Mesothelial cell of epicardium (in vitro differentiated cells): ENCODE measurements around the gene ECI1. TPM values are rescaled to one million over a fixed set of nuclear protein-coding genes. Genes with fewer than 3 reads are reported as not detected.

ENCODE experiments used
- DNase-seq, 2 experiments: peaks; one replicate each; pipeline ENCODE4 v3.0.0; 2021; ENCODE audit warnings: low spot score in 2 of 2; ENCODE audit not compliant: unreplicated experiment in 2 of 2
- H3K27ac Mint-ChIP-seq: 2 replicates; pipeline ENCODE4 v1.8.0; 2021; ENCODE audit warnings: mixed read lengths
- H3K27me3 Mint-ChIP-seq: 2 replicates; pipeline ENCODE4 v1.8.0; 2021; ENCODE audit warnings: low read depth, mixed read lengths
- H3K36me3 Mint-ChIP-seq: 2 replicates; pipeline ENCODE4 v1.8.0; 2021; ENCODE audit warnings: mixed read lengths
- H3K4me1 Mint-ChIP-seq: 2 replicates; pipeline ENCODE4 v1.8.0; 2021; ENCODE audit warnings: mixed read lengths
- H3K4me3 Mint-ChIP-seq: 2 replicates; pipeline ENCODE4 v1.8.0; 2021; ENCODE audit warnings: mild to moderate bottlenecking, moderate library complexity, mixed read lengths
- H3K9me3 Mint-ChIP-seq: 2 replicates; pipeline ENCODE4 v1.8.0; 2021; ENCODE audit warnings: mixed read lengths
- CTCF ChIP-seq: fragments of 200-600 bp; sonication (generic); IDR thresholded peaks from one replicate; pipeline ENCODE4 v1.5.0; 2021; ENCODE audit warnings: antibody characterized with exemption; ENCODE audit not compliant: unreplicated experiment
- total RNA-seq: library from RNA; stranded (reverse); gene quantifications from 3 replicates; pipeline ENCODE4 v1.2.1, GENCODE V29; 2021

The ECI1 gene
- total RNA-seq, 1 donor from 2014 or later, result 53.3 TPM

- no peak for TF ChIP-seq CTCF
- Mint-ChIP-seq H3K4me3 (no peak overlapping the region), H3K36me3 (no peaks in the 10 kb centered on the region), H3K9me3 (no peaks in the 10 kb centered on the region), H3K27ac (no peak overlapping the region), H3K27me3 (peaks cover 9% of the 10 kb centered on the region), H3K4me1 (no peaks in the 10 kb centered on the region)
- no peak for DNase-seq
Observed at GRCh38 chr16:2296661-2297505, 45.5 kb upstream of the ECI1 start.

- DNase-seq, result no peak
- Mint-ChIP-seq H3K27ac (no peak overlapping the region), H3K4me1 (no peaks in the 10 kb centered on the region), H3K4me3 (no peak overlapping the region), H3K27me3 (peaks cover 8% of the 10 kb centered on the region), H3K9me3 (no peaks in the 10 kb centered on the region), H3K36me3 (no peaks in the 10 kb centered on the region)
- no peak for TF ChIP-seq CTCF
Observed at GRCh38 chr16:2295056-2295798, 43.8 kb upstream of the ECI1 start.

- no peak for TF ChIP-seq CTCF
- DNase-seq, result no peak
- no peaks in the 10 kb centered on the region for H3K9me3 Mint-ChIP-seq
- no peak overlapping the region for H3K27ac Mint-ChIP-seq
- H3K4me1 Mint-ChIP-seq, result no peaks in the 10 kb centered on the region
- H3K4me3 Mint-ChIP-seq, result no peak overlapping the region
- H3K27me3 Mint-ChIP-seq, result peaks cover 4% of the 10 kb centered on the region
- no peaks in the 10 kb centered on the region for H3K36me3 Mint-ChIP-seq
Observed at GRCh38 chr16:2292221-2292620, 40.8 kb upstream of the ECI1 start.

GRCh38 chr16:2289282-2289681, 37.9 kb upstream of the ECI1 start:
- Mint-ChIP-seq H3K27ac (no peak overlapping the region), H3K36me3 (no peaks in the 10 kb centered on the region), H3K27me3 (peaks cover 3% of the 10 kb centered on the region), H3K4me1 (no peaks in the 10 kb centered on the region), H3K4me3 (no peak overlapping the region), H3K9me3 (no peaks in the 10 kb centered on the region)
- no peak for DNase-seq
- TF ChIP-seq CTCF, result no peak

- H3K27ac Mint-ChIP-seq, result no peak overlapping the region
- DNase-seq, result no peak
- TF ChIP-seq CTCF, result no peak
- no peak overlapping the region for H3K4me3 Mint-ChIP-seq
- no peaks in the 10 kb centered on the region for H3K4me1 Mint-ChIP-seq
- peaks cover 4% of the 10 kb centered on the region for H3K27me3 Mint-ChIP-seq
- H3K9me3 Mint-ChIP-seq, result no peaks in the 10 kb centered on the region
- H3K36me3 Mint-ChIP-seq, result no peaks in the 10 kb centered on the region
Observed at GRCh38 chr16:2288726-2289125, 37.3 kb upstream of the ECI1 start.
